Measurements from ENCODE around the gene HK2. TPM values are rescaled to one million over a fixed set of nuclear protein-coding genes. Genes with fewer than 3 reads are reported as not detected.

The HK2 gene
- total and polyA plus RNA-seq, 8 donors: 4.8 to 45.2 (median 12.3) TPM

GRCh38 chr2:74941284-74941683 lies 107.4 kb downstream of the HK2 start:
- H3K36me3 ChIP-seq: no peaks in the 10 kb centered on the region
- H3K27me3 ChIP-seq: no peaks in the 10 kb centered on the region
- no peaks in the 10 kb centered on the region for H3K4me1 ChIP-seq
- H3K27ac ChIP-seq: no peak overlapping the region
- no peak for DNase-seq
- no peak overlapping the region for H3K4me3 ChIP-seq
- no peaks in the 10 kb centered on the region for H3K9me3 ChIP-seq
- intact Hi-C loops (cut with DNase I; ENCODE audit: low total_unique reads): no loop called here
- no peak for TF ChIP-seq EP300 (IDR thresholded peaks at IDR 0.05)
- no peak for TF ChIP-seq CTCF (IDR thresholded peaks at IDR 0.05)
- TF ChIP-seq POLR2A (IDR thresholded peaks at IDR 0.05): no peak
- no peak for TF ChIP-seq POLR2AphosphoS5 (IDR thresholded peaks at IDR 0.05)
- 87 to 94% (median 90%) methylated on average over 3 of the region's 3 CpGs for WGBS, 5 donors

- H3K4me1 ChIP-seq: no peaks in the 10 kb centered on the region
- H3K4me3 ChIP-seq: no peak overlapping the region
- no peaks in the 10 kb centered on the region for H3K36me3 ChIP-seq
- intact Hi-C loops (cut with DNase I; ENCODE audit: low total_unique reads): no loop called here
- no peak for DNase-seq
- TF ChIP-seq EP300 (IDR thresholded peaks at IDR 0.05) (no peak), POLR2A (IDR thresholded peaks at IDR 0.05) (no peak), POLR2AphosphoS5 (IDR thresholded peaks at IDR 0.05) (no peak), CTCF (IDR thresholded peaks at IDR 0.05) (no peak)
- H3K9me3 ChIP-seq: no peaks in the 10 kb centered on the region
- no peak overlapping the region for H3K27ac ChIP-seq
- 67 to 78% (median 72%) methylated on average over 5 of the region's 5 CpGs for WGBS, 5 donors
- H3K27me3 ChIP-seq: no peaks in the 10 kb centered on the region
Measured at GRCh38 chr2:74942263-74942662, 108.3 kb downstream of the HK2 start.

Other genes starting within 250 kb of the HK2 start
- gene M1AP, start 185.8 kb upstream of the HK2 start, total RNA-seq: 10 to 100 TPM in 1 of 5 donors, 1 to 10 TPM in 1, under 1 TPM in 1, not detected in 2; 0.18 to 27.1 (median 3.5) TPM
- under 1 TPM in 2 of 3 donors, not detected in 1; 0.20 to 0.31 TPM for gene M1AP, start 185.8 kb upstream of the HK2 start, polyA plus RNA-seq
- 10 to 100 TPM in 2 of 5 donors, 1 to 10 TPM in 3; 2.6 to 65.3 (median 4.2) TPM for gene SEMA4F, start 179.9 kb upstream of the HK2 start, total RNA-seq
- gene SEMA4F, start 179.9 kb upstream of the HK2 start, polyA plus RNA-seq: 1 to 10 TPM in 1 of 3 donors, under 1 TPM in 2; 0.46 to 1.6 (median 0.98) TPM
- 10 to 100 TPM in 3 of 5 donors, 1 to 10 TPM in 2; 6.7 to 43.2 (median 19.6) TPM for gene POLE4, start 124.5 kb downstream of the HK2 start, total RNA-seq
- 100 to 1,000 TPM in 1 of 3 donors, 10 to 100 TPM in 2; 59.8 to 112 (median 92.1) TPM for gene POLE4, start 124.5 kb downstream of the HK2 start, polyA plus RNA-seq